SK-N-SH treated with all-trans-retinoic acid at 6 μM for 48 hours (cell line): Measurements from ENCODE around the gene MDFIC.

Experiments used
- ATAC-seq: fragments of 200-7000 bp; cut with Tn5 transposase; 3 replicates; pipeline ENCODE4 v1.9.1; 2020; ENCODE audit warnings: mild to moderate bottlenecking, moderate library complexity
- ARNTL ChIP-seq: fragments of 450-650 bp; formaldehyde crosslinking; IDR thresholded peaks from 2 replicates; pipeline ENCODE4 v1.5.0; 2020; ENCODE audit warnings: low read depth, mild to moderate bottlenecking, moderate library complexity, borderline replicate concordance
- BACH2 ChIP-seq: fragments of 250-450 bp; sonication (Bioruptor Pico); IDR thresholded peaks from 2 replicates; pipeline ENCODE4 v1.9.0; 2021; ENCODE audit warnings: mild to moderate bottlenecking, borderline replicate concordance
- CSDC2 ChIP-seq: fragments of 250-450 bp; sonication (Bioruptor Pico); IDR thresholded peaks from 2 replicates; pipeline ENCODE4 v1.5.0; 2020; ENCODE audit warnings: mild to moderate bottlenecking, moderate library complexity
- ESRRG ChIP-seq: fragments of 250-450 bp; sonication (Bioruptor Pico); IDR thresholded peaks from 2 replicates; pipeline ENCODE4 v1.6.1; 2021; ENCODE audit warnings: mild to moderate bottlenecking
- GLIS3 ChIP-seq: fragments of 250-450 bp; sonication (Bioruptor Pico); IDR thresholded peaks from 2 replicates; pipeline ENCODE4 v1.5.0; 2020; ENCODE audit warnings: mild to moderate bottlenecking, moderate library complexity
- OSR1 ChIP-seq: fragments of 250-450 bp; sonication (Bioruptor Pico); IDR thresholded peaks from 2 replicates; pipeline ENCODE4 v1.8.0; 2022; ENCODE audit warnings: moderate library complexity, mild to moderate bottlenecking, inconsistent platforms
- RARB ChIP-seq: fragments of 250-450 bp; sonication (Bioruptor Pico); IDR thresholded peaks from 2 replicates; pipeline ENCODE4 v1.8.0; 2021; ENCODE audit warnings: mild to moderate bottlenecking, moderate library complexity
- SNAI2 ChIP-seq: fragments of 250-450 bp; sonication (Bioruptor Pico); IDR thresholded peaks from 2 replicates; pipeline ENCODE4 v1.5.0; 2020; ENCODE audit warnings: mild to moderate bottlenecking, moderate library complexity
- TCF4 ChIP-seq: fragments of 250-450 bp; sonication (Bioruptor Pico); IDR thresholded peaks from 2 replicates; pipeline ENCODE4 v1.8.0; 2021; ENCODE audit warnings: mild to moderate bottlenecking, moderate library complexity, borderline replicate concordance
- TOX ChIP-seq: fragments of 250-450 bp; sonication (Bioruptor Pico); IDR thresholded peaks from 2 replicates; pipeline ENCODE4 v1.8.0; 2021; ENCODE audit warnings: mild to moderate bottlenecking, moderate library complexity, borderline replicate concordance
- ZC3H10 ChIP-seq: fragments of 250-450 bp; sonication (Bioruptor Pico); IDR thresholded peaks from 2 replicates; pipeline ENCODE4 v1.5.1; 2021; ENCODE audit warnings: mild to moderate bottlenecking, moderate library complexity
- ZFP3 ChIP-seq: fragments of 250-450 bp; sonication (Bioruptor Pico); IDR thresholded peaks from 2 replicates; pipeline ENCODE4 v1.5.0; 2020; ENCODE audit warnings: mild to moderate bottlenecking, moderate library complexity
- ZFP30 ChIP-seq: fragments of 450-650 bp; formaldehyde crosslinking; IDR thresholded peaks from 2 replicates; pipeline ENCODE4 v1.5.0; 2022; ENCODE audit warnings: mild to moderate bottlenecking, moderate library complexity
- ZNF565 ChIP-seq: fragments of 450-650 bp; formaldehyde crosslinking; conservative IDR thresholded peaks from 2 replicates; pipeline ENCODE4 v1.5.0; 2020; ENCODE audit warnings: low read depth, mild to moderate bottlenecking, moderate library complexity
- ZNF70 ChIP-seq: fragments of 450-650 bp; formaldehyde crosslinking; IDR thresholded peaks from 2 replicates; pipeline ENCODE4 v1.5.0; 2020; ENCODE audit warnings: mild to moderate bottlenecking, moderate library complexity
- ZNF8 ChIP-seq: fragments of 450-650 bp; formaldehyde crosslinking; IDR thresholded peaks from 2 replicates; pipeline ENCODE4 v1.5.0; 2020; ENCODE audit warnings: mild to moderate bottlenecking, moderate library complexity
- TF ChIP-seq, protein P1 (sequence below): fragments of 250-450 bp; sonication (Bioruptor Pico); IDR thresholded peaks from 2 replicates; pipeline ENCODE4 v1.5.0; 2020; ENCODE audit warnings: mild to moderate bottlenecking, moderate library complexity
- TF ChIP-seq, protein P2 (sequence below): fragments of 250-450 bp; sonication (Bioruptor Pico); IDR thresholded peaks from 2 replicates; pipeline ENCODE4 v1.8.0; 2020; ENCODE audit warnings: mild to moderate bottlenecking, moderate library complexity, borderline replicate concordance
- TF ChIP-seq, protein P3 (sequence below): fragments of 250-450 bp; sonication (Bioruptor Pico); IDR thresholded peaks from 2 replicates; pipeline ENCODE4 v1.5.1; 2021; ENCODE audit warnings: mild to moderate bottlenecking, moderate library complexity

Gene MDFIC

GRCh38 chr7:114962441-114962840 lies 40.5 kb downstream of the MDFIC start:
- no peak for TF ChIP-seq CSDC2 (CRISPR knock-in tag)
- no peak for TF ChIP-seq ZC3H10 (CRISPR knock-in tag)
- no peak for TF ChIP-seq BACH2 (CRISPR knock-in tag)
- TF ChIP-seq RARB: no peak
- no peak for TF ChIP-seq ZFP30 (CRISPR knock-in tag)
- no peak for TF ChIP-seq SNAI2 (CRISPR knock-in tag)
- no peak for TF ChIP-seq GLIS3 (CRISPR knock-in tag)
- TF ChIP-seq ZNF565 (CRISPR knock-in tag): no peak
- TF ChIP-seq TCF4 (CRISPR knock-in tag): no peak
- no peak for TF ChIP-seq ZNF8 (CRISPR knock-in tag)
- TF ChIP-seq, protein P1, sequence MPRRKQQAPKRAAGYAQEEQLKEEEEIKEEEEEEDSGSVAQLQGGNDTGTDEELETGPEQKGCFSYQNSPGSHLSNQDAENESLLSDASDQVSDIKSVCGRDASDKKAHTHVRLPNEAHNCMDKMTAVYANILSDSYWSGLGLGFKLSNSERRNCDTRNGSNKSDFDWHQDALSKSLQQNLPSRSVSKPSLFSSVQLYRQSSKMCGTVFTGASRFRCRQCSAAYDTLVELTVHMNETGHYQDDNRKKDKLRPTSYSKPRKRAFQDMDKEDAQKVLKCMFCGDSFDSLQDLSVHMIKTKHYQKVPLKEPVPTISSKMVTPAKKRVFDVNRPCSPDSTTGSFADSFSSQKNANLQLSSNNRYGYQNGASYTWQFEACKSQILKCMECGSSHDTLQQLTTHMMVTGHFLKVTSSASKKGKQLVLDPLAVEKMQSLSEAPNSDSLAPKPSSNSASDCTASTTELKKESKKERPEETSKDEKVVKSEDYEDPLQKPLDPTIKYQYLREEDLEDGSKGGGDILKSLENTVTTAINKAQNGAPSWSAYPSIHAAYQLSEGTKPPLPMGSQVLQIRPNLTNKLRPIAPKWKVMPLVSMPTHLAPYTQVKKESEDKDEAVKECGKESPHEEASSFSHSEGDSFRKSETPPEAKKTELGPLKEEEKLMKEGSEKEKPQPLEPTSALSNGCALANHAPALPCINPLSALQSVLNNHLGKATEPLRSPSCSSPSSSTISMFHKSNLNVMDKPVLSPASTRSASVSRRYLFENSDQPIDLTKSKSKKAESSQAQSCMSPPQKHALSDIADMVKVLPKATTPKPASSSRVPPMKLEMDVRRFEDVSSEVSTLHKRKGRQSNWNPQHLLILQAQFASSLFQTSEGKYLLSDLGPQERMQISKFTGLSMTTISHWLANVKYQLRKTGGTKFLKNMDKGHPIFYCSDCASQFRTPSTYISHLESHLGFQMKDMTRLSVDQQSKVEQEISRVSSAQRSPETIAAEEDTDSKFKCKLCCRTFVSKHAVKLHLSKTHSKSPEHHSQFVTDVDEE: no peak
- TF ChIP-seq ARNTL (CRISPR knock-in tag): no peak
- no peak for TF ChIP-seq ESRRG (CRISPR knock-in tag)
- TF ChIP-seq ZFP3: no peak
- no peak for ATAC-seq

DNA sequence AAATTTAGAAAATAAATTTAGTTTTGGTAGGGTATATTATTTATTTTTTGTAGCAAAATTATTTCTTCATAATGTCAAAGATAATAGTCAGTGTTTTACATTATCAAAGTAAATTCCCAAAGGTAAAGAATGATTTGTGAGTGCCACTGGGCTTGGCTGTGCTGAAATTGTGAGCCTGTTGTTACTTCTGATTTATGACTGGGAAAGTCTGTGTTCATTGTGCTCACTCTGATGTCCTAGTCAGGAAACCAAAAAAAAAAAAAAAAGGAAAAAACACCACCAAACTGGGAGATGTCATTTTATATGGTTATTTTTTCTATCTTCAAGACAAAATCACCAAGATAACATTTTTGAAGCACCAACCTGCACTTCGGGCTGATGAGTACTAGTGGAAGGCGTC lies 44.3 kb downstream of the MDFIC start:
- no peak for ATAC-seq
- no peak for TF ChIP-seq ZNF70 (CRISPR knock-in tag)
- TF ChIP-seq ESRRG (CRISPR knock-in tag): no peak
- TF ChIP-seq OSR1 (CRISPR knock-in tag): no peak
- no peak for TF ChIP-seq GLIS3 (CRISPR knock-in tag)
- no peak for TF ChIP-seq SNAI2 (CRISPR knock-in tag)
- TF ChIP-seq ARNTL (CRISPR knock-in tag): no peak
- TF ChIP-seq ZC3H10 (CRISPR knock-in tag): no peak
- TF ChIP-seq, protein P2, sequence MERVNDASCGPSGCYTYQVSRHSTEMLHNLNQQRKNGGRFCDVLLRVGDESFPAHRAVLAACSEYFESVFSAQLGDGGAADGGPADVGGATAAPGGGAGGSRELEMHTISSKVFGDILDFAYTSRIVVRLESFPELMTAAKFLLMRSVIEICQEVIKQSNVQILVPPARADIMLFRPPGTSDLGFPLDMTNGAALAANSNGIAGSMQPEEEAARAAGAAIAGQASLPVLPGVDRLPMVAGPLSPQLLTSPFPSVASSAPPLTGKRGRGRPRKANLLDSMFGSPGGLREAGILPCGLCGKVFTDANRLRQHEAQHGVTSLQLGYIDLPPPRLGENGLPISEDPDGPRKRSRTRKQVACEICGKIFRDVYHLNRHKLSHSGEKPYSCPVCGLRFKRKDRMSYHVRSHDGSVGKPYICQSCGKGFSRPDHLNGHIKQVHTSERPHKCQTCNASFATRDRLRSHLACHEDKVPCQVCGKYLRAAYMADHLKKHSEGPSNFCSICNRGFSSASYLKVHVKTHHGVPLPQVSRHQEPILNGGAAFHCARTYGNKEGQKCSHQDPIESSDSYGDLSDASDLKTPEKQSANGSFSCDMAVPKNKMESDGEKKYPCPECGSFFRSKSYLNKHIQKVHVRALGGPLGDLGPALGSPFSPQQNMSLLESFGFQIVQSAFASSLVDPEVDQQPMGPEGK: no peak
- no peak for TF ChIP-seq RARB
- no peak for TF ChIP-seq TOX
- TF ChIP-seq CSDC2 (CRISPR knock-in tag): no peak
- TF ChIP-seq ZFP30 (CRISPR knock-in tag): no peak
- no peak for TF ChIP-seq ZFP3
- TF ChIP-seq, protein P3, sequence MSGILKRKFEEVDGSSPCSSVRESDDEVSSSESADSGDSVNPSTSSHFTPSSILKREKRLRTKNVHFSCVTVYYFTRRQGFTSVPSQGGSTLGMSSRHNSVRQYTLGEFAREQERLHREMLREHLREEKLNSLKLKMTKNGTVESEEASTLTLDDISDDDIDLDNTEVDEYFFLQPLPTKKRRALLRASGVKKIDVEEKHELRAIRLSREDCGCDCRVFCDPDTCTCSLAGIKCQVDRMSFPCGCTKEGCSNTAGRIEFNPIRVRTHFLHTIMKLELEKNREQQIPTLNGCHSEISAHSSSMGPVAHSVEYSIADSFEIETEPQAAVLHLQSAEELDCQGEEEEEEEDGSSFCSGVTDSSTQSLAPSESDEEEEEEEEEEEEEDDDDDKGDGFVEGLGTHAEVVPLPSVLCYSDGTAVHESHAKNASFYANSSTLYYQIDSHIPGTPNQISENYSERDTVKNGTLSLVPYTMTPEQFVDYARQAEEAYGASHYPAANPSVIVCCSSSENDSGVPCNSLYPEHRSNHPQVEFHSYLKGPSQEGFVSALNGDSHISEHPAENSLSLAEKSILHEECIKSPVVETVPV (CRISPR knock-in tag): no peak
- TF ChIP-seq, all 23 proteins: peak for 0

GRCh38 chr7:114969096-114969495 lies 47.2 kb downstream of the MDFIC start:
- ATAC-seq: no peak
- TF ChIP-seq, protein P2: no peak
- no peak for TF ChIP-seq CSDC2 (CRISPR knock-in tag)
- TF ChIP-seq BACH2 (CRISPR knock-in tag): no peak
- no peak for TF ChIP-seq ZNF70 (CRISPR knock-in tag)

- ATAC-seq: no peak
- TF ChIP-seq ARNTL (CRISPR knock-in tag): no peak
- no peak for TF ChIP-seq GLIS3 (CRISPR knock-in tag)
- no peak for TF ChIP-seq ZNF565 (CRISPR knock-in tag)
- TF ChIP-seq, protein P1: no peak
- no peak for TF ChIP-seq ZC3H10 (CRISPR knock-in tag)
Observed at GRCh38 chr7:114970308-114970707, 48.4 kb downstream of the MDFIC start.
